Epithelial cell of proximal tubule (primary cell): Measurements from ENCODE around the gene AUTS2. TPM values are rescaled to one million over a fixed set of nuclear protein-coding genes. Genes with fewer than 3 reads are reported as not detected.

Experiments
- DNase-seq: peaks from one replicate; pipeline ENCODE4 v3.0.0-alpha.2; 2011; ENCODE audit warnings: low read depth
- H3K4me3 ChIP-seq: 2 replicates; pipeline ENCODE4 v1.5.1; 2011; ENCODE audit warnings: low read depth, mild to moderate bottlenecking, low read length
- CTCF ChIP-seq: conservative IDR thresholded peaks from 2 replicates; pipeline ENCODE4 v1.5.1; 2012; ENCODE audit warnings: low read depth, mild to moderate bottlenecking, low read length
- total RNA-seq: library from RNA; depleted of rRNA; stranded (reverse); fragments of >200 nt; gene quantifications from 2 replicates; pipeline ENCODE4 v1.2.3, GENCODE V29; 2015

Gene AUTS2
- total RNA-seq, 1 donor from 2014 or later, result 10.0 TPM

- H3K4me3 ChIP-seq, result no peak overlapping the region
- DNase-seq, result no peak
- TF ChIP-seq CTCF, result no peak
These were observed 1024.7 kb downstream of the AUTS2 start for GRCh38 chr7:70622936-70623335.

DNA sequence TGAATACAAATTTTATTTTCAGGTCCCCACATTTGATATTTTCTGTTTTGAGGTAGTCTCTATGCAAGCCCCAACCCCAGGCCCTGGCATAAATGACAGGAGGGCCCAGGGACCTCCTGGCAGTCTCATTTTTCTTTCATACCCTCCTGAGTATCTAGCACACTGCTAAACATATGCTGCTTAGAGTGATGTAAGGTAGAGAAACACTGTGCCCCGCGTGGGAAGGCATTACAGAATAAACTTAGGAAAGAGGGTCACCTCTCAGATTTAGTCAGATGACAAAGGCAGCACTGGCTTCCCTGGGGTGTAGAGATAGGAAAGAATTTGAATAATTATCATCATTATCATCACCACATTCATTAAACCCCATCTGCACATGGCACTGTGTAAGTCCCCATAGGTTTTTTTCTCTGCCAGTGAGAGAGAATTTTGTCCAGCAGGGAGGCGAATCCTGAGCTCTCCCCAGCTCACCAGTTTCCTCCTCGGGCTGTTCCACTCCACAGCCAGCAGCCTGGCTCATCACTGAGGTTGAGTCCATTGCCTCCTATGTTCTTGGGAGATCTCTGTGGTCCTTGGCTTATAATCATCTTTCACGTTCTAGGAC lies 1026.3 kb downstream of the AUTS2 start:
- TF ChIP-seq CTCF, result no peak
- DNase-seq, result no peak
- no peak overlapping the region for H3K4me3 ChIP-seq

DNA sequence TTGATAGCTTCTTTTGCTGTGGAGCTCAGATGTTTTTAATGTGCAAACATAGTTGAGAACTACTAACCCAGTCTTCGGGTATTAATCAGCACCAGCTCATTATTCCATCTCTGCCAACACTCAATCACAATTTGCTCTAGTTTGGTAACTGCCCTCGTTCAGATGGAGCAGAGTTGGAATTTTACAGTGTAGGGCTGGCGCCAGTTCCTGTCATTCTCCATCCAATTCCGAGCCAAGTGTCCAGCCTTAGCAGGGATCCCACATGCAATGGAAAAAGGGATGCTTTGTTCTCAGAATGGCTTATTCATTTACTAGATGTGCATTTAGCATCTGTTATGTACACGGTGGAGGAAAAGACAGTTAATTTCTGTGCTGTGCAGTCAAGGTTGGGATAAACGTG lies 1029.2 kb downstream of the AUTS2 start:
- H3K4me3 ChIP-seq, result no peak overlapping the region
- no peak for DNase-seq
- TF ChIP-seq CTCF, result no peak

DNA sequence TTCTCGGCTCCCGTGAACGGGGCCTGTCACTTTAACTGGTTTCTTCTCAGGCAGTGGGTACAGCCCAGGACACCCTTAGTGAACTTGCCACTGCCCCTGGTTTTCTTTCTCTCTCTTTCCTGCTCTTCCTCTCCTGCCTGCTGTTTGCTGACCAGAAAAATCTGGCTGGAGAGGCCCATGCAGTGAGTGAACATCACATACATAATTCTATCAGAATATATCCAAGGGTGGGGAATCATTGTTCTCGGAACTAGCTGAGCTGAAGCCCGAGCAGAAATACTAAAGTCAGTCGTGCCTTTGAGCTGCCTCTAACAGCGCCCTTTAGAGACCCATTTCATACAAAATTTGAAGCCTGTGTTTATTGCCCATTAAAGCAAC lies 1032.2 kb downstream of the AUTS2 start:
- no peak for DNase-seq
- no peak overlapping the region for H3K4me3 ChIP-seq
- no peak for TF ChIP-seq CTCF

DNA sequence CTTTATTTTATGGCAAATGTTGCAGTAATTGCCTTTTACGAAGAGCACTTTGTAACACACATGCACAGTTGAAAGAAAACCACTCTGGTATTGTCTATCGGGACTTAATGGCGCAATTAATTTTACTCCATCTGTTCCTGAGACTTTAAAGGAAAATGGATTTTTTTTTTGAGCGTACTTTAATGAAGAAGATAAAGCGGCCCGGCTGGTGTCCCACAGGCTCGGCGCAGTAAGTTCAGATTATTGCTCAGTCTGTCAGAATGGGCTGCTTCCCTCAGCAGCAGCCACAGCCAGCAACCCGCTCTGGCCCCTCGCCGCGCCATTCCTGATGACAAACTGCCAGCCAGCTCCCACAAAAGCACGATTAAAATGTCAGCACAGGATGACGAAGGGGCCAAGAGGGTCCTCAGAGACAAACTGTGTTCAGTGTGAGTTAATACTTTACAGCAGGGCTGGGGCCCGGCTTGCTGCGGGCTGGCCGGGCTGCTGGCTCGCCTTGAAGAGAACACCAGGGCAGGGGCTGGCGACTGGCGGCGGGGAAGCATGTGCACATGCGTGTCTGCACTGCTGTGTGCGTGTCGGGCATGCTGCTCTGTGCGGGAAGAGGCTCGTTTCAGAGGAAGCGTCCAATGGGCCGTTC lies 1032.7 kb downstream of the AUTS2 start:
- peak overlapping the region; percentile 40 for H3K4me3 ChIP-seq
- no peak for DNase-seq
- no peak for TF ChIP-seq CTCF

DNA sequence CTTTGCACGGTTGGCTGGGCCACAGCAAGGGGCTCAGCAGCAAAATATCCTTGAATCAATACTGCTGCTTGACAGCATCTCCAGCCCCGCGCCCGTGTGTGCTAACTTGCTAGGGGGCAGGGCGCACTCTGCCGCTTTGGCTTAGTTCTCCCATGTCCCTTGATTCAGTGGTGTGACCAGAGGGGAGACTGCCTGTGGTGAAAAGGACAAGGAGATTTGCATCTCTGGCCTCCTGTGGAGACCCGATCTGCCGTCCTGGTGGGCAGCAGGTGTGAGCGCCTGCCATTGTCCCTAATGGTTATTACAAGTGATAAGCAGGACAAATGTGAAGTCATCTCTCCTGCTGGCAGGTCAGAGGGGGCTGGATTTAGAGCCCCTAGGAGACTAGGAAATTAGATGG lies 1033.4 kb downstream of the AUTS2 start:
- no peak for DNase-seq

More for the DNA sequence above, 1033.4 kb downstream of the AUTS2 start:
- TF ChIP-seq CTCF, result no peak
- no peak overlapping the region for H3K4me3 ChIP-seq
